BLaER1 (cell line): ENCODE measurements around the gene FAM32A.

Source experiments
- H3K27ac ChIP-seq: shearing (Covaris generic); formaldehyde crosslinking; 2 replicates; pipeline ENCODE4 v1.8.1; 2022
- H3K27me3 ChIP-seq: shearing (Covaris generic); formaldehyde crosslinking; 2 replicates; pipeline ENCODE4 v1.8.1; 2022
- H3K36me3 ChIP-seq: shearing (Covaris generic); formaldehyde crosslinking; 2 replicates; pipeline ENCODE4 v1.8.1; 2022
- H3K4me1 ChIP-seq: shearing (Covaris generic); formaldehyde crosslinking; 2 replicates; pipeline ENCODE4 v1.8.1; 2022
- H3K4me2 ChIP-seq: shearing (Covaris generic); formaldehyde crosslinking; 2 replicates; pipeline ENCODE4 v1.8.1; 2022
- H3K4me3 ChIP-seq: shearing (Covaris generic); formaldehyde crosslinking; 2 replicates; pipeline ENCODE4 v1.8.1; 2022
- H3K9ac ChIP-seq: shearing (Covaris generic); formaldehyde crosslinking; 2 replicates; pipeline ENCODE4 v1.8.1; 2022
- H3K9me3 ChIP-seq: shearing (Covaris generic); formaldehyde crosslinking; 2 replicates; pipeline ENCODE4 v1.8.1; 2022
- H4K20me1 ChIP-seq: shearing (Covaris generic); formaldehyde crosslinking; 2 replicates; pipeline ENCODE4 v1.8.1; 2022
- Cebpa-rat ChIP-seq: shearing (Covaris generic); IDR thresholded peaks from 2 replicates; pipeline ENCODE4 v1.8.1; 2022

The FAM32A gene

DNA sequence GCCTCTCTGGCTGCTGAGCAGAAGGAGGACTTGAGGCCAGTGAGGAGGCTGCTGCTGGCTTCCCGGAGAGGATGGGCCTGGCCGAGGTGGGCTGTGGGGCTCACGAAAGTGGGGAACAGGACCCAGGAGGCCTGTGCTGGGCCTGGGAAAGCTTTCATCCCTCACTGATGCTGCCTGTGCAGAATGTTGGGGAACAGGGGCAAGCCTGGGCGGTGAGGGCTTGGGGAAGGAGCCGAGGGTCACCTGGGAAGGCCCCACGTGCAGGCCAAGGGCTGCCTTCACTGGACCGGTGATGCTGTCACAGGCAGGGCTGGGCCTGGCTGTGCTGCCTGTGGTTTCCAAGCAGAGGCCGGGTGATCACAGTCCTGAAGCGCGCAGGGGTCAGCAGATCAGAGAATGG is 21.9 kb downstream of the FAM32A start:
- Histone ChIP-seq H3K27ac (no peak overlapping the region), H3K4me3 (no peak overlapping the region), H3K9ac (no peak overlapping the region), H3K9me3 (0 out of 2 replicates have a peak, but pooled peaks cover 3% of the 10 kb centered on the region), H3K27me3 (no peaks in the 10 kb centered on the region), H3K4me1 (peaks cover 17% of the 10 kb centered on the region; the same call in 1 of the 2 replicates), H3K36me3 (peaks cover 100% of the 10 kb centered on the region), H3K4me2 (no peak overlapping the region), H4K20me1 (peaks cover 37% of the 10 kb centered on the region)
- TF ChIP-seq Cebpa-rat: no peak

DNA sequence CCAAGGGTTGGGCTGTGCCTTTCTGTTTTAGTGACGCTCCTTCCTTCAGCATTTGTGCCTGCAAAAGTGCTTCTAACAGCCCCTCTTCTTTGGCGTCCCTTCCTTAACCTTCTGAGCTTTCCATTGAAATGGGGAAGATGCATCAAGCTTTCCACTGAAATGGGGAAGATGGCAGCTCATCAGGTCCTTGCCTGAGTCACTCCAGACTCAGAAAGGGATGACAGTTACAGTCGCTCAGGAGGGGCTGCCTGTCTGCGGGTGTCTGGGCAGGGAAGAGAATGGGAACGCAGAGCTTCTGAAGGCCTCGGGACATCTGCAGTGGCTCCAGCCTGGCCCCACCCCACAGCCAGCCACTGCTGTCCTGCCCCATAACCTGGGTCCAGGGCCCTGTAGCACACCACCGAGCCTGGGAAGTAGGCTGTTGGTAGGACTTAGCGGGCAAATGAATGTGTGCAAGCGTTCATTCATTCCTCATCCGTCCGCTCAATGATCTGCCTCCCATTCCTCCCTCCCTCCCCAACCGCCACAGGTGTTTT is 22.3 kb downstream of the FAM32A start:
- Histone ChIP-seq H4K20me1 (peaks cover 37% of the 10 kb centered on the region), H3K9ac (no peak overlapping the region), H3K4me1 (peaks cover 12% of the 10 kb centered on the region; the same call in 1 of the 2 replicates), H3K4me2 (no peak overlapping the region), H3K27ac (no peak overlapping the region), H3K36me3 (peaks cover 100% of the 10 kb centered on the region), H3K27me3 (no peaks in the 10 kb centered on the region), H3K4me3 (no peak overlapping the region), H3K9me3 (0 out of 2 replicates have a peak, but pooled peaks cover 3% of the 10 kb centered on the region)
- TF ChIP-seq Cebpa-rat: no peak

DNA sequence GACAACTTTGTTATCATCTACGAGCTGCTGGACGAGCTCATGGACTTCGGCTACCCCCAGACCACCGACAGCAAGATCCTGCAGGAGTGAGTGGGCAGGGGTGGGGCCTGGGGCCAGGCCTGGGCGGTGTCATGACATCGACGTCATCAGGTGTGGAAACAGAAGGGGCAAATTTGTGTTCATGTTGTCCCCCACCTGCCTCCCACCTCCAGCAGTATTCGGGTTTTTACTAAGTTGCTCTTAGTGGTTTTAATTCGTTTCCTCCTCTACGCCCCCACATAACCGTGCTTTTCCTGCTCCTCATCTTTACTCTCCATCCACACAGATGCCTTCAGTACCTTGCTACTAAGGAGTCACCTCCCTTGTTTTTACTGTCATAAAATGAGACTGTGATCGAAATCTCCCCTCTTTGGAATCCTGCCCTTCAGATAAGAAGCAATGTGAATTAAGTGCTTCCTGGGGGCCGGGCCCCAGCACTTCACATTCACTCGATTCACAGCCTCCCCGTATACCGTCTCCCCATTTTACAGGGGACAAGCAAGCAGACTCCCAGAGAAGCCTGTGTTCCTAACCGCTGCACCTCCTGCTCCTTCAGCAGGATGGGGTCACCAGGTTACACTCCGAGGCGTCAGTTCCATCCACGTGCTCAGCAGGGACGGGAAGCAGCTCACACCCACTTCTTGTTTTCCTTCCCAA is 23.0 kb downstream of the FAM32A start:
- Histone ChIP-seq H3K27me3 (no peaks in the 10 kb centered on the region), H3K4me1 (peaks cover 5% of the 10 kb centered on the region; the same call in 1 of the 2 replicates), H3K9ac (no peak overlapping the region), H3K9me3 (0 out of 2 replicates have a peak, but pooled peaks cover 3% of the 10 kb centered on the region), H3K4me2 (no peak overlapping the region), H3K36me3 (peaks cover 100% of the 10 kb centered on the region), H3K27ac (no peak overlapping the region), H4K20me1 (peaks cover 37% of the 10 kb centered on the region), H3K4me3 (no peak overlapping the region)
- no peak for TF ChIP-seq Cebpa-rat

DNA sequence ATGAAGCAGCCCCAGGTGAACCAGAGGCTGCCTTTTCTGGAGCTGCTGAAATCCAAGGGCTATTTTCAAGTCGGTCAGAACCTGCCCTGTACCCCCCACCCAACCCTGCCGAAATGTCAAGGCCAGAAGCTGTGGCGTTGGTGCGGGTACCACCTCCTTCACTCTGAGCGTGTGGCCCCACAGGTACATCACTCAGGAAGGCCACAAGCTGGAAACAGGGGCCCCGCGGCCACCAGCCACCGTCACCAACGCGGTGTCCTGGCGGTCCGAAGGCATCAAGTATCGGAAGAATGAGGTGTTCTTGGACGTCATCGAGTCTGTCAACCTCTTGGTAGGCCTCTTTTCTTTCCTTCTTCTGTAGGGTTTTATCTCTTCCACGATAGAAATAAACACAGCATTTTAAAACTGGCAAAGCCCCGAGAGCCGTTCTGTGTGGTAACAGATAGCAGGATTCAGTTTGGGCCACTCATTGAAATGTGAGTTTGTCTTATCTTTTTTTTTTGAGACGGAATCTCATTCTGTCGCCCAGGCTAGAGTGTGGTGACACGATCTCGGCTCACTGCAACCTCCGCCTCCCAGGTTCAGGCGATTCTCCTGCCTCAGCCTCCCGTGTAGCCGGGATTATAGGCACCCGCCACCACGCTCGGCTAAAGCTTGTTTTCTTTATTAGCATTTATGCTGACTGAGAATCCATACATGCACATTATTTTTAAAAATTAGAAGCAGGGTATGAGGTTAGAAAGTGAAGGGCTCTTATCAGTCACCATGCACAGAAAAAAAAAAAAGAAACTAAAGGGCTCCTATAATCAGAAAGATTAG is 23.8 kb downstream of the FAM32A start:
- Histone ChIP-seq H3K4me1 (no peaks in the 10 kb centered on the region), H3K9me3 (0 out of 2 replicates have a peak, but pooled peaks cover 3% of the 10 kb centered on the region), H3K27ac (no peak overlapping the region), H3K9ac (no peak overlapping the region), H3K36me3 (peaks cover 100% of the 10 kb centered on the region), H4K20me1 (peaks cover 35% of the 10 kb centered on the region), H3K4me2 (no peak overlapping the region), H3K27me3 (no peaks in the 10 kb centered on the region), H3K4me3 (no peak overlapping the region)
- TF ChIP-seq Cebpa-rat: no peak

DNA sequence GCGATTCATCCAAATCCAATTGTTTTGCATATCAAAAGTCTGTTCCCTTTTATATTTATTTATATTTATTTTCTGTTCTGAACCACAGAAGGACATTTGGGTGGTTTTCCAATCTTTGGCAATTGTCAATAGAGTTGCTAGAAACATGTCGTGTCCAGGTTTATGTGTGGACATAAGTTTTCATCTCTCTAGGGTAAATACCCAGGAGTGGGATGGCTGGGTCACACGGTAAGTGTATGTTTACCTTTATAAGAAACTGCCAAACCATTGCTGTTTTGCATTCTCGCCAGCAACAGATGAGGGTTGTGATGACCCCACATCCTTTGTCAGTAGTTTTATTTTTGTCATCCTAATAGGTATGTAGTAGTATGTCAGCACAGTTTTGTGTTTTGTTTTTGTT is 25.0 kb downstream of the FAM32A start:
- no peak for TF ChIP-seq Cebpa-rat
- H3K4me3 ChIP-seq: no peak overlapping the region
- H3K9me3 ChIP-seq: 0 out of 2 replicates have a peak, but pooled peaks cover 3% of the 10 kb centered on the region
- no peak overlapping the region for H3K27ac ChIP-seq
- H4K20me1 ChIP-seq: peaks cover 35% of the 10 kb centered on the region
- H3K4me1 ChIP-seq: no peaks in the 10 kb centered on the region
- no peak overlapping the region for H3K9ac ChIP-seq
- H3K36me3 ChIP-seq: peaks cover 98% of the 10 kb centered on the region
- H3K27me3 ChIP-seq: no peaks in the 10 kb centered on the region
- H3K4me2 ChIP-seq: no peak overlapping the region

DNA sequence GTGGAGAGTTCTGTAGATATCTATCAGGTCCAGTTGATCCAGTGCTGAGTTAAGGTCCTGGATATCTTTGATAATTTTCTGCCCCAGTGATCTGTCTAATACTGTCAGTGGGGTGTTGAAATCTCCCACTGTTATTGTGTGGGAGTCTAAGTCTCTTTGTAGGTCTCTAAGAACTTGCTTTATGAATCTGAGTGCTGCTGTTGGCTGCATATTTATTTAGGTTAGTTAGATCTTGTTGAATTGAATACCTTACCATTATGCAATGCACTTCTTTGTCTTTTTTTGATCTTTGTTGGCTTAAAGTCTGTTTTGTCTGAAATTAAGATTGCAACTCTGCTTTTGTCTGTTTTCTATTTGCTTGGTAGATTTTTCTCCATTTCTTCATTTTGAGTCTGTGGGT is 27.9 kb downstream of the FAM32A start:
- Histone ChIP-seq H3K27ac (no peak overlapping the region), H3K9ac (no peak overlapping the region), H3K36me3 (peaks cover 98% of the 10 kb centered on the region), H3K4me2 (no peak overlapping the region), H4K20me1 (peaks cover 24% of the 10 kb centered on the region), H3K27me3 (no peaks in the 10 kb centered on the region), H3K9me3 (peaks cover 13% of the 10 kb centered on the region), H3K4me3 (no peak overlapping the region), H3K4me1 (no peaks in the 10 kb centered on the region)
- TF ChIP-seq Cebpa-rat: no peak

DNA sequence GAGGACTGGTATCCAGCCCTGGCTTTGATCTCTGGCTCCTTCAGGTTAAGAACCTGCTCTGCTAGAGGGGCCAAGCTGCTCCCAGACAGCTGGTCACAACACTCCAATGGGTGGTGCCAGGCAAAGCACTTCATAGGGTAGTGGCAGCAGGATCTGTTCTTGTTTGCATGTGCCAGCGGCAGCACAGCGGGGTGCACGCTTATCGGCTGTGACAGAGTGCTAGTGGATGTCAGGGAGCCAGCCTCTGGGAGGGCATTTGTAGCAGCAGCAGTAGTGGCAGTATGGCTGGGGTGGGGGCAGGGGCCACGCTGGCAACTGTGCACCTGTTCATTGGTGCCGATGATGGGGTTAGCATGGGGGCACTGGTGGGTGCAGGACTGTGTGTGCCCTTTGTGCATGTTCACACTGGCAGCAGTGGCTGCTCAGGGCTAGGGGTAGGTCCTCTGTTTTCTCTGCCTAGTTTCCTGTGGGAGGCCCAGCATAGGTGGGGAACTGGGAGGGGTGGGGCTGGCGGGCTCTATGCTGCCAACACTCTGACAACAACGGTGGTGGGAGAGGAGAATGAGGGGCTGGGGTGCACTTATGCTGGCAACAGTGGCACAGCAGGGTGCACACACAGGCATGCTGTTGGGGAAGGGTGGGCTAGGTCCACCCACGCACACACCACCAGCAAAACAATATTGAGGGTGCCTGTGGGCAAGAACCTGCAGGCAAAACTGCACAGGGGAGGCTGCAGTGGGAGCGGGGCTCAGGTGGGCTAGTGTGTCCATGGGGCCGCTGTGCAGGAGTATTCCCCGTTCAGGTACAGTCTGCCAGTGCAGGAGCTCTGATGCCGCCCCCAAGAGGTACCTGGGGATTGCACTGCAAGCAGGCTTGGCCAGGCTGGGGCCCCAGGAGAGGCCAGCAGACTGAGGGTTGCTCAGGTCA is 31.8 kb downstream of the FAM32A start:
- peaks cover 22% of the 10 kb centered on the region for H4K20me1 ChIP-seq
- H3K27ac ChIP-seq: no peak overlapping the region
- no peaks in the 10 kb centered on the region for H3K27me3 ChIP-seq
- no peak overlapping the region for H3K4me2 ChIP-seq
- no peak overlapping the region for H3K9ac ChIP-seq
- H3K36me3 ChIP-seq: peaks cover 98% of the 10 kb centered on the region
- no peak overlapping the region for H3K4me3 ChIP-seq
- H3K4me1 ChIP-seq: no peaks in the 10 kb centered on the region
- no peak for TF ChIP-seq Cebpa-rat
- peaks cover 50% of the 10 kb centered on the region for H3K9me3 ChIP-seq

DNA sequence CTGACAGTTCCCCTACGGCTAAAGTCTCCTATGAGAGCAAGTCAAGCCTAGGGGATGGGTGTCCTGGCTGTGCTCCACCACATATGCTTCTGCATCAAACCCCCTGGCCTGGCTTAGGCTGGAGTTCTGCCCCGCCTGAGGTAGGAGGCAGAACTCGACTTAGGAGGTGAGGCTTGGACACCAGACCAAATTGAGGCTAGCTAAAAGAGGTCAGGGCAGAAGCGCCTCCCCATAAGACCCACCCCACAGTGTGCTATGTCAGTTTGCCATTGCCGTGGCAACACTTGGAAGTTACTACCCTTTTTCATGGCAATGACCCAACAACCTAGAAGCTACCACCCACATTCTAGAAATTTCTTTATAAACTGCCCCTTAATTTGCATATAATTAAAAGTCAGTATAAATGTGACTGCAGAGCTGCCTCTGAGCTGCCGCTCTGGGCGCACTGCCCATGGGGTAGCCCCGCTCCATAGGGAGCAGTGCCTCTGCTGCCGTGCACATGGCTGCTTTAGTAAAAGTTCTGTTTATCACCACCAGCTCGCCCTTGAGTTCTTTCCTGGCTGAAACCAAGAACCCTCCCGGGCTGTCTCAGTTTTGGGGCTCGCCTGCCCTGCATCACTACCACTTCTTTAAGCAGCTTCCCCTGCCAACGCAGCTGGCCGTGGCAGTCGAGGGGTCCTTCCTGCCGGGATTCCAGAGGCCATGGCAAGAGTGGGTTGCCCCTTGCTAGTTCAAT is 32.7 kb downstream of the FAM32A start:
- peaks cover 14% of the 10 kb centered on the region for H4K20me1 ChIP-seq
- TF ChIP-seq Cebpa-rat: no peak
- no peak overlapping the region for H3K27ac ChIP-seq
- H3K4me1 ChIP-seq: peaks cover 3% of the 10 kb centered on the region; the same call in 1 of the 2 replicates
- no peak overlapping the region for H3K4me2 ChIP-seq
- no peak overlapping the region for H3K4me3 ChIP-seq
- peaks cover 98% of the 10 kb centered on the region for H3K36me3 ChIP-seq
- peaks cover 57% of the 10 kb centered on the region for H3K9me3 ChIP-seq
- no peak overlapping the region for H3K9ac ChIP-seq
- H3K27me3 ChIP-seq: no peaks in the 10 kb centered on the region
